AG08395 (cell line): ENCODE data around the gene GLT1D1.

Source experiments
- DNase-seq: peaks from one replicate; pipeline ENCODE4 v3.0.0; 2012; ENCODE audit warnings: mixed read lengths, low spot score

The GLT1D1 gene

GRCh38 chr12:128856035-128856790 is 2.9 kb downstream of the GLT1D1 start:
- DNase-seq: no peak

GRCh38 chr12:128856791-128857078 is 3.5 kb downstream of the GLT1D1 start:
- no peak for DNase-seq

GRCh38 chr12:128857133-128857763 is 4.0 kb downstream of the GLT1D1 start:
- DNase-seq: no peak

- no peak for DNase-seq
Measured at GRCh38 chr12:128859311-128859710, 6.0 kb downstream of the GLT1D1 start.

GRCh38 chr12:128861226-128862016 is 8.1 kb downstream of the GLT1D1 start:
- DNase-seq: no peak

GRCh38 chr12:128863957-128864356 is 10.7 kb downstream of the GLT1D1 start:
- DNase-seq: no peak

GRCh38 chr12:128864516-128865186 is 11.4 kb downstream of the GLT1D1 start:
- DNase-seq: no peak

- DNase-seq: no peak
Measured at GRCh38 chr12:128867466-128867865, 14.2 kb downstream of the GLT1D1 start.

- DNase-seq: no peak
Measured at GRCh38 chr12:128871516-128871892, 18.2 kb downstream of the GLT1D1 start.

- no peak for DNase-seq
Measured at GRCh38 chr12:128872303-128872702, 19.0 kb downstream of the GLT1D1 start.

- DNase-seq: no peak
Measured at GRCh38 chr12:128876559-128876958, 23.3 kb downstream of the GLT1D1 start.

GRCh38 chr12:128879898-128880764 is 26.9 kb downstream of the GLT1D1 start:
- no peak for DNase-seq

- no peak for DNase-seq
Measured at GRCh38 chr12:128891856-128892255, 38.6 kb downstream of the GLT1D1 start.

- DNase-seq: no peak
Measured at GRCh38 chr12:128903236-128903635, 50.0 kb downstream of the GLT1D1 start.

- DNase-seq: no peak
Measured at GRCh38 chr12:128905003-128905544, 51.8 kb downstream of the GLT1D1 start.

- no peak for DNase-seq
Measured at GRCh38 chr12:128906485-128907137, 53.3 kb downstream of the GLT1D1 start.

- no peak for DNase-seq
Measured at GRCh38 chr12:128908254-128908653, 55.0 kb downstream of the GLT1D1 start.

GRCh38 chr12:128909653-128910052 is 56.4 kb downstream of the GLT1D1 start:
- DNase-seq: no peak

- DNase-seq: no peak
Measured at GRCh38 chr12:128910629-128911028, 57.4 kb downstream of the GLT1D1 start.

- DNase-seq: no peak
Measured at GRCh38 chr12:128911861-128912260, 58.6 kb downstream of the GLT1D1 start.
